Heart left ventricle (tissue), 16 donors: Measurements from ENCODE around the gene JAKMIP3. TPM values are rescaled to one million over a fixed set of nuclear protein-coding genes. Genes with fewer than 3 reads are reported as not detected.
A peak's percentile ranks its signal among the peaks of the same experiment; 100 is the strongest.

Experiments used
- ATAC-seq, 4 donors: fragments of 200-7000 bp; cut with Tn5 transposase; one replicate each; pipeline ENCODE4 v1.9.1; 2020 to 2022; ENCODE audit warnings: moderate library complexity in 4 of 4, mild to moderate bottlenecking in 3 of 4, moderate number of reproducible peaks in 1 of 4
- DNase-seq, 5 donors: peaks; one replicate each; pipeline ENCODE4 v3.0.0-alpha.2; 2020
- H3K27ac ChIP-seq, 12 donors: fragments of 200-600 bp; sonication (generic) in 4 of 12; one replicate each; pipeline versions ENCODE4 v1.5.0 to v1.8.0; 2016 to 2022; ENCODE audit warnings: mild to moderate bottlenecking in 2 of 12
- H3K27me3 ChIP-seq, 9 donors: fragments of 200-600 bp; sonication (generic) in 2 of 9; one replicate each; pipeline versions ENCODE4 v1.5.1 to v1.8.0; 2016 to 2022; ENCODE audit warnings: mild to moderate bottlenecking in 3 of 9
- H3K36me3 ChIP-seq, 9 donors: fragments of 200-600 bp; sonication (generic) in 2 of 9; one replicate each; pipeline versions ENCODE4 v1.5.0 to v1.8.0; 2018 to 2022; ENCODE audit warnings: mild to moderate bottlenecking in 2 of 9
- H3K4me1 ChIP-seq, 12 donors: fragments of 200-600 bp; sonication (generic) in 4 of 12; one replicate each; pipeline versions ENCODE4 v1.5.0 to v1.8.0; 2016 to 2022; ENCODE audit warnings: mild to moderate bottlenecking in 3 of 12
- H3K4me3 ChIP-seq, 12 donors: fragments of 200-600 bp; sonication (generic) in 4 of 12; one replicate each; pipeline versions ENCODE4 v1.5.0 to v1.8.0; 2017 to 2022; ENCODE audit warnings: mild to moderate bottlenecking in 9 of 12, moderate library complexity in 4 of 12
- H3K9me3 ChIP-seq, 12 donors: fragments of 200-600 bp; sonication (generic) in 4 of 12; one replicate each; pipeline versions ENCODE4 v1.5.0 to v1.8.0; 2016 to 2022; ENCODE audit warnings: mild to moderate bottlenecking in 1 of 12
- CTCF ChIP-seq, 12 donors: fragments of 200-600 bp; sonication (generic) in 4 of 12; IDR thresholded peaks; one replicate each; pipeline versions ENCODE4 v1.5.0 to v1.8.0; 2018 to 2022; ENCODE audit warnings: antibody characterized with exemption in 12 of 12, mild to moderate bottlenecking in 5 of 12
- POLR2A ChIP-seq, 2 donors: fragments of 450-650 bp; IDR thresholded peaks; one replicate each; pipeline ENCODE4 v1.6.1; 2017; ENCODE audit warnings: antibody characterized with exemption in 2 of 2, mild to moderate bottlenecking in 2 of 2, moderate library complexity in 2 of 2
- WGBS, 4 donors: extraction: QIAGEN DNeasy Blood & Tissue Kit in 2 of 4; methylation state at CpG; one replicate each; pipeline versions ENCODE4 v1.1.5 to v1.1.7; 2013 to 2018; 5-methylcytosine and 5-hydroxymethylcytosine counted together
- intact Hi-C, 10 donors: fragments of 100-400 bp; cut with DNase I; formaldehyde crosslinking; loops; one replicate each; pipeline versions ENCODE4 v1.11.1 to v1.14.2; 2022
- polyA plus RNA-seq, 2 donors: library from polyadenylated mRNA; stranded (reverse); fragments of 200-250 nt; gene quantifications; one replicate each; pipeline ENCODE4 v1.2.3, GENCODE V29; 2013
- total RNA-seq, 9 donors: library from RNA; depleted of rRNA in 2 of 9; stranded (reverse); fragments of >200 nt in 2 of 9; fragmentation: NEBNext Ultra II Directional in 3 of 9; extraction: Animal tissue kit (Norgen Biotek cat#: 25700) in 3 of 9; gene quantifications; one replicate each; pipeline versions ENCODE4 v1.1.0 to v1.2.4, GENCODE V29; 2016 to 2023
- donor health status: ischemic (EF 13 %, LVEDD 7.1; RV severe dilation, severe dysfunction).
- donor health status: healthy with polysubstance abuse.
- donor health status: DM: no; HTN: yes; CAD: no.
- donor health status: DM: no; HTN: no; CAD: no.
- donor health status: ischemic (EF 25% LVEDD 6.9; RV normal size, moderate dysfunction).
- donor health status: ischemic (EF 25% LVEDD 5.7; RV mildly dilated, moderate dysfunction).
- donor health status: healthy.
- donor health status: DM: yes; HTN: yes; CAD: no.
- donor health status: ischemic (EF 35%, LVEDD 5.7; RV mildly dilated, moderate dysfunction).
- donor health status: nonischemic (EF 11% LVEDD 7.7; RV severe dilation, severe dysfunction).
- donor health status: DM: yes; HTN: yes; CAD: no.
- donor health status: PGD.
- donor health status: ischemic (EF 29% LVEDD 5.4; RV normal size, mild dysfunction).
- donor health status: nonischemic (EF 23%, LVEDD 6.1; RV moderate dilation, normal function).

JAKMIP3 gene
- total and polyA plus RNA-seq, 11 donors: 0.06 to 3.1 (median 1.3) TPM

- Histone ChIP-seq H3K27me3 (peaks cover 0 to 61% (median 10%) of the 10 kb centered on the region in 9 donors), H3K4me1 (peaks cover 0 to 16% (median 0%) of the 10 kb centered on the region in 12 donors), H3K27ac (no peak overlapping the region), H3K4me3 (no peak overlapping the region), H3K36me3 (no peaks in the 10 kb centered on the region), H3K9me3 (no peaks in the 10 kb centered on the region)
- intact Hi-C loops: loop anchor here in 1 of 10 donors (10.0 kb wide), 1 partner anchor 111 kb away; no protein-coding TSS in a partner anchor
- TF ChIP-seq POLR2A (IDR thresholded peaks at IDR 0.05) (no peak), CTCF (IDR thresholded peaks at IDR 0.05) (no peak)
- 87 to 91% (median 89%) methylated on average over 5 of the region's 5 CpGs for WGBS, 4 donors
- DNase-seq (no peak), ATAC-seq (no peak)
Measured at GRCh38 chr10:132033632-132034031, 32.1 kb upstream of the JAKMIP3 start.

- Histone ChIP-seq H3K4me3 (no peak overlapping the region), H3K36me3 (no peaks in the 10 kb centered on the region), H3K27me3 (peaks cover 0 to 58% (median 6%) of the 10 kb centered on the region in 9 donors), H3K27ac (no peak overlapping the region), H3K4me1 (peaks cover 0 to 16% (median 0%) of the 10 kb centered on the region in 12 donors), H3K9me3 (no peaks in the 10 kb centered on the region)
- no peak for DNase-seq
- no peak for ATAC-seq
- 77 to 82% (median 80%) methylated on average over 7 to 8 of the region's 8 CpGs for WGBS, 4 donors
- TF ChIP-seq CTCF (IDR thresholded peaks at IDR 0.05): no peak
- TF ChIP-seq POLR2A (IDR thresholded peaks at IDR 0.05): no peak
- intact Hi-C loops: loop anchor here in 5 of 10 donors (5.0 to 10.0 kb wide), 2 partner anchors 107 to 109 kb away; no protein-coding TSS in a partner anchor
Measured at GRCh38 chr10:132035476-132035875, 30.3 kb upstream of the JAKMIP3 start.

- ATAC-seq: peak in 3 of 4 donors; percentile 66 to 76 (median 75)
- Histone ChIP-seq H3K27me3 (peaks cover 0 to 58% (median 6%) of the 10 kb centered on the region in 9 donors), H3K27ac (peak overlapping the region in 6 of 12 donors; percentile 8 to 76 (median 48)), H3K9me3 (no peaks in the 10 kb centered on the region), H3K36me3 (no peaks in the 10 kb centered on the region), H3K4me1 (peaks cover 0 to 16% (median 0%) of the 10 kb centered on the region in 12 donors), H3K4me3 (peak overlapping the region; percentile 7 to 74 (median 48))
- intact Hi-C loops: loop anchor here in 6 of 10 donors (1.0 to 10.0 kb wide), 3 partner anchors 30 to 108 kb away; no protein-coding TSS in a partner anchor
- peak in 4 of 5 donors; percentile 17 to 72 (median 44) for DNase-seq
- TF ChIP-seq POLR2A (IDR thresholded peaks at IDR 0.05): no peak
- no peak for TF ChIP-seq CTCF (IDR thresholded peaks at IDR 0.05)
- WGBS, 4 donors: 1 to 4% (median 1%) methylated on average over 9 to 100 of the region's 100 CpGs
Measured at GRCh38 chr10:132036153-132036886, 29.4 kb upstream of the JAKMIP3 start.
